Mesenchymal stem cell (in vitro differentiated cells and primary cell): Measurements from ENCODE around the gene NDUFS7.

Source experiments
- DNase-seq: peaks from one replicate; pipeline ENCODE4 v3.0.0-alpha.2; 2013
- H2AFZ ChIP-seq: one replicate; pipeline ENCODE4 v1.6.1; 2013; ENCODE audit warnings: low read depth, mild to moderate bottlenecking, control low read depth, inconsistent platforms, low read length, moderate library complexity
- H2AK5ac ChIP-seq: 2 replicates; pipeline ENCODE4 v1.6.1; 2013; ENCODE audit warnings: low read length, moderate library complexity, mild to moderate bottlenecking, inconsistent platforms; ENCODE audit not compliant: severe bottlenecking
- H2BK120ac ChIP-seq: one replicate; pipeline ENCODE4 v1.6.1; 2013; ENCODE audit warnings: low read depth, mild to moderate bottlenecking, inconsistent platforms, low read length, moderate library complexity
- H2BK12ac ChIP-seq, 2 experiments: one replicate each; pipeline ENCODE4 v1.6.1; 2013; ENCODE audit warnings: inconsistent platforms in 2 of 2, low read length in 2 of 2, mild to moderate bottlenecking in 2 of 2, moderate library complexity in 2 of 2, control low read depth in 1 of 2
- H2BK15ac ChIP-seq: one replicate; pipeline ENCODE4 v1.6.1; 2013; ENCODE audit warnings: mild to moderate bottlenecking, low read depth, inconsistent platforms; ENCODE audit not compliant: poor library complexity, severe bottlenecking
- H2BK5ac ChIP-seq: 2 replicates; pipeline ENCODE4 v1.6.1; 2013; ENCODE audit warnings: low read depth, mild to moderate bottlenecking, low read length, control low read depth, inconsistent platforms; ENCODE audit not compliant: poor library complexity, severe bottlenecking
- H3K14ac ChIP-seq, 2 experiments: one replicate each; pipeline ENCODE4 v1.6.1; 2013; ENCODE audit warnings: inconsistent platforms in 2 of 2, low read length in 2 of 2, control low read depth in 1 of 2, mild to moderate bottlenecking in 1 of 2, moderate library complexity in 1 of 2
- H3K18ac ChIP-seq, 2 experiments: one replicate each; pipeline ENCODE4 v1.6.1; 2013; ENCODE audit warnings: inconsistent platforms in 2 of 2, low read length in 2 of 2, control low read depth in 1 of 2, low read depth in 1 of 2, mild to moderate bottlenecking in 1 of 2
- H3K23ac ChIP-seq, 2 experiments: one replicate each; pipeline ENCODE4 v1.6.1; 2013; ENCODE audit warnings: inconsistent platforms in 2 of 2, low read length in 2 of 2, mild to moderate bottlenecking in 2 of 2, moderate library complexity in 2 of 2, control low read depth in 1 of 2
- H3K27ac ChIP-seq: 2 replicates; pipeline ENCODE4 v1.5.1; 2013; ENCODE audit warnings: mild to moderate bottlenecking, moderate library complexity, low read length, control low read depth, inconsistent platforms; ENCODE audit not compliant: poor library complexity, severe bottlenecking
- H3K27me3 ChIP-seq, 2 experiments: 2 replicates each; pipeline versions ENCODE4 v1.6.1 to v1.7.0; 2013; ENCODE audit warnings: low read length in 2 of 2, mild to moderate bottlenecking in 2 of 2, moderate library complexity in 2 of 2, control low read depth in 1 of 2, inconsistent platforms in 1 of 2; ENCODE audit not compliant: control insufficient read depth in 1 of 2, insufficient read depth in 1 of 2
- H3K36me3 ChIP-seq, 2 experiments: 2 replicates each; pipeline versions ENCODE4 v1.6.1 to v1.7.0; 2013; ENCODE audit warnings: low read length in 2 of 2, control low read depth in 1 of 2, inconsistent platforms in 1 of 2, low read depth in 1 of 2, mild to moderate bottlenecking in 1 of 2; ENCODE audit not compliant: insufficient read depth in 2 of 2, control insufficient read depth in 1 of 2
- H3K4ac ChIP-seq, 2 experiments: one replicate each; pipeline ENCODE4 v1.6.1; 2013; ENCODE audit warnings: inconsistent platforms in 2 of 2, low read length in 2 of 2, mild to moderate bottlenecking in 2 of 2, moderate library complexity in 2 of 2, control low read depth in 1 of 2, low read depth in 1 of 2
- H3K4me1 ChIP-seq: 2 replicates; pipeline ENCODE4 v1.6.1; 2013; ENCODE audit warnings: low read depth, low read length, control low read depth; ENCODE audit not compliant: control insufficient read depth, insufficient read depth
- H3K4me2 ChIP-seq: 2 replicates; pipeline ENCODE4 v1.6.1; 2013; ENCODE audit warnings: low read length, mild to moderate bottlenecking, inconsistent platforms; ENCODE audit not compliant: poor library complexity, severe bottlenecking
- H3K4me3 ChIP-seq, 2 experiments: 2 replicates each; pipeline versions ENCODE4 v1.5.1 to v1.7.0; 2013; ENCODE audit warnings: low read length in 2 of 2, mild to moderate bottlenecking in 2 of 2, control low read depth in 1 of 2, low read depth in 1 of 2; ENCODE audit not compliant: insufficient read depth in 1 of 2
- H3K79me1 ChIP-seq: replicated peaks from 2 replicates; pipeline ENCODE4 v1.6.1; 2013; ENCODE audit warnings: mild to moderate bottlenecking, control low read depth, low read length, inconsistent platforms; ENCODE audit not compliant: poor library complexity, severe bottlenecking
- H3K9ac ChIP-seq: 2 replicates; pipeline ENCODE4 v1.7.0; 2013; ENCODE audit warnings: mild to moderate bottlenecking, low read length, moderate library complexity
- H3K9me3 ChIP-seq: 2 replicates; pipeline ENCODE4 v1.7.0; 2013; ENCODE audit warnings: mild to moderate bottlenecking, low read length; ENCODE audit not compliant: control insufficient read depth
- H4K8ac ChIP-seq: one replicate; pipeline ENCODE4 v1.6.1; 2013; ENCODE audit warnings: inconsistent platforms, mild to moderate bottlenecking, low read length, moderate library complexity
- H4K91ac ChIP-seq: one replicate; pipeline ENCODE4 v1.6.1; 2013; ENCODE audit warnings: mild to moderate bottlenecking, low read length, inconsistent platforms
- WGBS: methylation state at CpG from one replicate; pipeline ENCODE4 v1.1.7; 2013; ENCODE audit warnings: mixed read lengths; 5-methylcytosine and 5-hydroxymethylcytosine counted together

Gene NDUFS7

DNA sequence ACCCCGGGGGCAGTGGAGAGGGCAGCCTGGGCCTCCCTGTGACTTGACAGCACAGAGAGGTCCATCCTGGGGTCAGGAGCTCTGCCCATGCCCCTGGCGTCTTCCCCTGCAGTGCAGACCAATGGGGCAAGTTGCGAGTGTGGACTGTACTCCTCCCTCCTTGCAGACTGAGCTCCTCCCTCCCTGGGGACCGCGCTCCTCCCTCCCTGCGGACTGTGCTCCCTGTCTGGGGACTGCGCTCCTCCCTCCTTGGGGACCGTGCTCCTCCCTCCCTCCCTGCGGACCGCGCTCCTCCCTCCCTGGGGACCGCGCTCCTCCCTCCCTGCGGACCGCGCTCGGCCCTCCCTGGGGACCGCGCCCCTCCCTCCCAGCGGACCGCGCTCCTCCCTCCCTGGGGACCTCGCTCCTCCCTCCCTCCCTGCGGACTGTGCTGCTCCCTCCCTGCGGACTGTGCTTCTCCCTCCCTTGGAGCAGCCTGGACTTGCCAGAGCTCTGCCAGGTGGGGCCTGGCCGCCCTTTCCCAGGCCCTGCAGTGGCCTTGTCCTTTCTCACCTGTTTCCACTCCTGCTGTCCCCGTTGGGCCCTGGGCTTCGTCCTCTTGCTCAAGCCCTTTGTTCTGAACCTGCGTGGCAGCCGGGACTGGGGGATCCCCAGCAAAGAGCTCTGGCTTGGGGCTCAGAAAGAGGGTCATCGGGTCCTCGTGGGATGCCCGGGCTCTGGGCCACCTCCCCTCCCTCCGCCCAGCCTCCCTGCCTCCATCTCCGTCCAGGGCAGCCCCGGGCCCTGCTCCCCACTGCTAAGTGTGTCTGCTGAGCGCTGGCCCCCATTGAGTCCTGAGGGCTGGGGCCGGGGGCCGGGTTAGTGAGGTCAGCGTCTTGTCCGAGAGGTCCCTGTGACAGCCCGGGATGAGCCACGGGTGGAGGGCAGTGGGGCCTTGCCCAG is 10.8 kb downstream of the NDUFS7 start:
- Histone ChIP-seq H2AFZ (no peak overlapping the region), H3K79me1 (peaks cover 10% of the 10 kb centered on the region), H3K4me2 (no peak overlapping the region), H4K91ac (no peak overlapping the region), H3K14ac (no peak overlapping the region), H2BK120ac (no peak overlapping the region), H3K27me3 (no peaks in the 10 kb centered on the region), H3K36me3 (peaks cover 23 to 77% of the 10 kb centered on the region in 2 experiments), H2BK5ac (no peak overlapping the region), H3K9me3 (no peaks in the 10 kb centered on the region), H2BK15ac (no peak overlapping the region), H3K4me3 (no peak overlapping the region), H3K9ac (no peak overlapping the region), H3K4me1 (peaks cover 18% of the 10 kb centered on the region), H2BK12ac (no peak overlapping the region), H2AK5ac (no peak overlapping the region), H3K23ac (no peak overlapping the region), H3K4ac (no peak overlapping the region), H4K8ac (no peak overlapping the region), H3K27ac (no peak overlapping the region), H3K18ac (no peak overlapping the region)
- DNase-seq = no peak
- 86% methylated on average over 36 of the region's 43 CpGs for WGBS

DNA sequence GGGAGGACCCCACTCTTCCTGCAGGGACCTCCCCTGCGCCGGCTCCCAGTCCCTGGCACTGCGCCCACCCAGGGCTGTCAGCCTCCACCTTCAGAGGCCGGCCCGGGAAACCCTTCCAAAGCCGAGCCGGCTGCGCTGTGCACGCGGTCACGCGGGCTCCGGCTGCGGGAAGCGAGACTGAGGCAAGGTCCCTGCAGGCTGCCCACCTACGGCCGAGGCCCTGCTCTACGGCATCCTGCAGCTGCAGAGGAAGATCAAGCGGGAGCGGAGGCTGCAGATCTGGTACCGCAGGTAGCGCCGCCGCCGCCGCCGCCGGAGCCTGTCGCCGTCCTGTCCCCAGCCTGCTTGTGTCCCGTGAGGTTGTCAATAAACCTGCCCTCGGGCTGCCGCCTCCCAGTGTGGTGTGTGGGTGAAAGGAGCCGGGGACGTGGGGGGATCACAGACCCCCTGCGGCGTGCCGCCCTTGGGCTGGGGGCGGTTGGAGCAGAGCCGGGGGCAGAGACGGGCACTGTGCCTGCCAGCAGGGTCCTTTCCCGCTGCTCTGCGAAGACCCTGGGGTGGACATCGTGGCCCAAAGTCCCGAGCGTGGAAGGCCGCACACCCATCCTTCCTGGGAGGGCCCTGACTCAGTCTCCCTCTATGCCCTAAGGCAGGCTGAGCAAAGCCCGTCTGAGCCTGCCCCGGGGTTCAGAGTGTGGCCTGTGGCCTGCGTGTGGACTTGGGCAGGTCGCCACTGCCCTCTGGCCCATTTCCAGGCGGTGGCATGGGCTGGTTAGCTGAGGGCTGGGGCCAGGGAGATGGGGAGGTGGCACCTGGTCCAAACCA is 11.7 kb downstream of the NDUFS7 start:
- no peak overlapping the region for H3K14ac ChIP-seq
- no peak overlapping the region for H2BK5ac ChIP-seq
- H3K23ac ChIP-seq = no peak overlapping the region
- no peak for DNase-seq
- H3K9me3 ChIP-seq = no peaks in the 10 kb centered on the region
- no peak overlapping the region for H3K18ac ChIP-seq
- no peak overlapping the region for H3K4me2 ChIP-seq
- H4K8ac ChIP-seq = no peak overlapping the region
- WGBS = 95% methylated on average over 52 of the region's 52 CpGs
- H3K27me3 ChIP-seq = no peaks in the 10 kb centered on the region
- H3K4ac ChIP-seq = no peak overlapping the region
- H2AFZ ChIP-seq = no peak overlapping the region
- no peak overlapping the region for H2BK15ac ChIP-seq
- peaks cover 24% of the 10 kb centered on the region for H3K4me1 ChIP-seq
- peaks cover 21 to 70% of the 10 kb centered on the region in 2 experiments for H3K36me3 ChIP-seq
- no peak overlapping the region for H3K27ac ChIP-seq
- no peak overlapping the region for H2BK12ac ChIP-seq
- no peak overlapping the region for H2AK5ac ChIP-seq
- H2BK120ac ChIP-seq = no peak overlapping the region
- H3K4me3 ChIP-seq = no peak overlapping the region
- H3K9ac ChIP-seq = no peak overlapping the region
- no peak overlapping the region for H4K91ac ChIP-seq
- H3K79me1 ChIP-seq = peaks cover 8% of the 10 kb centered on the region

DNA sequence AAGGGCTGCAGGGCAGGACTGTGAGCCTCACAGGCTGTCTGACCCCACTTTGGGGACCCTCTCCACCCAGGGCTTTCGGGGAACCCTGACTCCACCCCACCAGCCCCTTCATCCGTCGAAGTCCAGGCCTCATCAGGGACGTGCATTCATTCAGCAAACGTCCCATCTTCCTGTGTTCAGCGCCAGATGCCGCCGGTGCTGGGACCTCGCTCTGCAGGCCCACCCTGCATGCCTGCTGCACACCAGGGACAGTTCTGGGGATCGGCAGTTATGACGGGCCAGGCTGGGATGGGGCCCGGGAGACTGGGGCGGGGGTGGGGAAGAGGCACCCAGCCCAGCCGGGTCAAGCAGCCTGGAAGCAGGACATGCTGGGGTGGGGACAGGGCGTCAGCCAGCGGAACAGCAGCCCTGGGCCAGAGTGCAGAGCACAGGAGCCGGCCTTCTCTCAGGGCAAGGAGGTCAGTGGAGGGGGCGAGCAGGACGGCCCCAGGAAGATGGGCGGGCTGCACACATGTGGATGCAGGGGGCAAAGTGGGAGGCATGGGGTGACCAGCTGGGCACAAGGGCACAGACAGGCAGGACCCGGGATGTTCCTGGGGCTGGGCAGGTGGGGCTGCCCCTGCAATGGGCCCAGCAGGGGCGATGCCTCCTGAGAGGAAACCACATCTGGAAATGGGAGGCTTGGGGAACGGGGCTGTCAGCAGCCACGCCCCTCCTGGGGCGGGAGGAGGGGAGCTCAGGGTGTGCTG is 12.5 kb downstream of the NDUFS7 start:
- Histone ChIP-seq H3K4me3 (peak overlapping the region in 1 of 2 experiments; percentile 36), H4K91ac (no peak overlapping the region), H3K79me1 (peaks cover 10% of the 10 kb centered on the region), H3K27ac (no peak overlapping the region), H3K14ac (no peak overlapping the region), H3K27me3 (no peaks in the 10 kb centered on the region), H3K23ac (no peak overlapping the region), H2BK15ac (no peak overlapping the region), H4K8ac (peak overlapping the region; percentile 12), H2AK5ac (no peak overlapping the region), H3K9ac (no peak overlapping the region), H3K36me3 (peaks cover 16 to 62% of the 10 kb centered on the region in 2 experiments), H2BK5ac (no peak overlapping the region), H2AFZ (no peak overlapping the region), H3K4me1 (peaks cover 32% of the 10 kb centered on the region), H3K18ac (no peak overlapping the region), H3K9me3 (no peaks in the 10 kb centered on the region), H3K4me2 (no peak overlapping the region), H2BK120ac (no peak overlapping the region), H2BK12ac (no peak overlapping the region), H3K4ac (no peak overlapping the region)
- no peak for DNase-seq
- WGBS = 81% methylated on average over 24 of the region's 25 CpGs
